Immature natural killer cell (primary cell): ENCODE results near the gene NMT2. TPM values are rescaled to one million over a fixed set of nuclear protein-coding genes. Genes with fewer than 3 reads are reported as not detected.

Experiments used
- DNase-seq, 3 donors: peaks; one replicate each; pipeline ENCODE4 v3.0.0; 2022; ENCODE audit warnings: mixed read lengths in 1 of 3
- H3K27ac Mint-ChIP-seq, 6 donors: one replicate each; pipeline ENCODE4 v1.8.0; 2020; ENCODE audit warnings: mixed read lengths in 6 of 6, mild to moderate bottlenecking in 5 of 6, inconsistent platforms in 4 of 6, moderate library complexity in 3 of 6
- H3K27me3 Mint-ChIP-seq, 3 donors: one replicate each; pipeline ENCODE4 v1.8.0; 2020 to 2021; ENCODE audit warnings: low read depth in 3 of 3, mild to moderate bottlenecking in 3 of 3, mixed read lengths in 3 of 3, moderate library complexity in 3 of 3, inconsistent platforms in 1 of 3
- H3K36me3 Mint-ChIP-seq, 3 donors: one replicate each; pipeline ENCODE4 v1.8.0; 2020; ENCODE audit warnings: mixed read lengths in 3 of 3, inconsistent platforms in 2 of 3, mild to moderate bottlenecking in 2 of 3
- H3K4me1 Mint-ChIP-seq, 2 donors: one replicate each; pipeline ENCODE4 v1.8.0; 2020; ENCODE audit warnings: inconsistent platforms in 2 of 2, mild to moderate bottlenecking in 2 of 2, mixed read lengths in 2 of 2, moderate library complexity in 1 of 2
- H3K4me3 Mint-ChIP-seq, 5 donors: one replicate each; pipeline ENCODE4 v1.8.0; 2020; ENCODE audit warnings: mild to moderate bottlenecking in 5 of 5, mixed read lengths in 5 of 5, inconsistent platforms in 3 of 5, moderate library complexity in 3 of 5
- H3K9me3 Mint-ChIP-seq, 6 donors: one replicate each; pipeline ENCODE4 v1.8.0; 2020; ENCODE audit warnings: mild to moderate bottlenecking in 6 of 6, mixed read lengths in 6 of 6, inconsistent platforms in 4 of 6, moderate library complexity in 3 of 6
- polyA plus RNA-seq, 3 donors: library from polyadenylated mRNA; unstranded; fragments of 300-500 nt; fragmentation: Illumina TruSeq; gene quantifications; one replicate each; pipeline ENCODE4 v1.2.3, GENCODE V29; 2021

NMT2 gene
- polyA plus RNA-seq, 3 donors from 2014 or later, result 22.2 to 38.0 (median 24.7) TPM

GRCh38 chr10:15091418-15091817 lies 77.1 kb downstream of the NMT2 start:
- H3K4me3 Mint-ChIP-seq, result no peak overlapping the region
- H3K27ac Mint-ChIP-seq, result no peak overlapping the region
- no peak for DNase-seq
- H3K36me3 Mint-ChIP-seq, result no peaks in the 10 kb centered on the region
- peaks cover 0 to 2% (median 0%) of the 10 kb centered on the region in 6 donors for H3K9me3 Mint-ChIP-seq
- H3K4me1 Mint-ChIP-seq, result peaks cover 5 to 6% of the 10 kb centered on the region in 2 donors
- peaks cover 0 to 7% (median under 1%) of the 10 kb centered on the region in 3 donors for H3K27me3 Mint-ChIP-seq

GRCh38 chr10:15088428-15089261 lies 79.8 kb downstream of the NMT2 start, which contains the start of gene ACBD7:
ACBD7 (minus strand) TSS chr10:15088776; CDS start chr10:15088728, 48 bp downstream.
- no peaks in the 10 kb centered on the region for H3K4me1 Mint-ChIP-seq
- peak within 1 kb of the TSS; percentile 65 to 78 (median 68) for H3K4me3 Mint-ChIP-seq
- H3K27me3 Mint-ChIP-seq, result peaks cover 0 to 8% (median 2%) of the 10 kb centered on the region in 3 donors

GRCh38 chr10:15084502-15084922 lies 84.0 kb downstream of the NMT2 start:
- Mint-ChIP-seq H3K4me1 (no peaks in the 10 kb centered on the region), H3K4me3 (peak overlapping the region in 1 of 5 donors; percentile 5), H3K9me3 (peaks cover 0 to 2% (median 0%) of the 10 kb centered on the region in 6 donors), H3K27me3 (peaks cover 0 to 4% (median 2%) of the 10 kb centered on the region in 3 donors), H3K36me3 (no peaks in the 10 kb centered on the region), H3K27ac (no peak overlapping the region)
- DNase-seq, result peak in 1 of 3 donors; percentile 8

More at GRCh38 chr10:15088428-15089261, 79.8 kb downstream of the NMT2 start, which contains the start of gene ACBD7:
- Mint-ChIP-seq H3K9me3 (peaks cover 0 to 2% (median 0%) of the 10 kb centered on the region in 6 donors), H3K27ac (no peak within 1 kb of the TSS), H3K36me3 (no peaks in the 10 kb centered on the region)
- peak; percentile 80 to 82 (median 80) for DNase-seq

- Mint-ChIP-seq H3K27ac (no peak overlapping the region), H3K36me3 (no peaks in the 10 kb centered on the region), H3K4me3 (peak overlapping the region in 1 of 5 donors; percentile 5), H3K4me1 (no peaks in the 10 kb centered on the region), H3K9me3 (peaks cover 0 to 2% (median 0%) of the 10 kb centered on the region in 6 donors), H3K27me3 (peaks cover 2 to 4% (median 2%) of the 10 kb centered on the region in 3 donors)
- no peak for DNase-seq
These were observed 84.6 kb downstream of the NMT2 start for GRCh38 chr10:15083674-15084501.

GRCh38 chr10:15075421-15075820 lies 93.1 kb downstream of the NMT2 start:
- Mint-ChIP-seq H3K27me3 (peaks cover 0 to 2% (median 2%) of the 10 kb centered on the region in 3 donors), H3K4me3 (no peak overlapping the region), H3K36me3 (no peaks in the 10 kb centered on the region), H3K4me1 (no peaks in the 10 kb centered on the region), H3K9me3 (no peaks in the 10 kb centered on the region), H3K27ac (no peak overlapping the region)
- no peak for DNase-seq

GRCh38 chr10:15072358-15072757 lies 96.1 kb downstream of the NMT2 start:
- no peak overlapping the region for H3K27ac Mint-ChIP-seq
- H3K4me1 Mint-ChIP-seq, result no peaks in the 10 kb centered on the region
- H3K4me3 Mint-ChIP-seq, result no peak overlapping the region
- H3K9me3 Mint-ChIP-seq, result no peaks in the 10 kb centered on the region
- peaks cover 0 to 3% (median 0%) of the 10 kb centered on the region in 3 donors for H3K27me3 Mint-ChIP-seq
- no peaks in the 10 kb centered on the region for H3K36me3 Mint-ChIP-seq
- DNase-seq, result no peak

GRCh38 chr10:15069230-15069629 lies 99.3 kb downstream of the NMT2 start:
- peaks cover 0 to 3% (median 0%) of the 10 kb centered on the region in 6 donors for H3K9me3 Mint-ChIP-seq
- H3K36me3 Mint-ChIP-seq, result no peaks in the 10 kb centered on the region
- no peaks in the 10 kb centered on the region for H3K4me1 Mint-ChIP-seq
- peaks cover 0 to 3% (median 3%) of the 10 kb centered on the region in 3 donors for H3K27me3 Mint-ChIP-seq
- H3K4me3 Mint-ChIP-seq, result no peak overlapping the region
- H3K27ac Mint-ChIP-seq, result no peak overlapping the region
- no peak for DNase-seq

GRCh38 chr10:15068802-15069201 lies 99.7 kb downstream of the NMT2 start:
- H3K27ac Mint-ChIP-seq, result no peak overlapping the region

GRCh38 chr10:15067154-15067553 lies 101.3 kb downstream of the NMT2 start:
- no peak overlapping the region for H3K4me3 Mint-ChIP-seq
- DNase-seq, result no peak
- peaks cover 0 to 3% (median 0%) of the 10 kb centered on the region in 6 donors for H3K9me3 Mint-ChIP-seq
- no peaks in the 10 kb centered on the region for H3K4me1 Mint-ChIP-seq
- no peaks in the 10 kb centered on the region for H3K36me3 Mint-ChIP-seq
- H3K27me3 Mint-ChIP-seq, result peaks cover 0 to 7% (median 5%) of the 10 kb centered on the region in 3 donors
- no peak overlapping the region for H3K27ac Mint-ChIP-seq

More at GRCh38 chr10:15068802-15069201, 99.7 kb downstream of the NMT2 start:
- Mint-ChIP-seq H3K36me3 (no peaks in the 10 kb centered on the region), H3K27me3 (peaks cover 0 to 3% (median 3%) of the 10 kb centered on the region in 3 donors), H3K4me3 (no peak overlapping the region), H3K9me3 (peaks cover 0 to 3% (median 0%) of the 10 kb centered on the region in 6 donors), H3K4me1 (no peaks in the 10 kb centered on the region)
- DNase-seq, result no peak

- DNase-seq, result no peak
- Mint-ChIP-seq H3K27ac (no peak overlapping the region), H3K27me3 (peaks cover 3 to 12% (median 8%) of the 10 kb centered on the region in 3 donors), H3K36me3 (peaks cover 0 to 5% (median 3%) of the 10 kb centered on the region in 3 donors), H3K4me1 (no peaks in the 10 kb centered on the region), H3K9me3 (peaks cover 3 to 13% (median 8%) of the 10 kb centered on the region in 6 donors), H3K4me3 (no peak overlapping the region)
These were observed 107.9 kb downstream of the NMT2 start for GRCh38 chr10:15060638-15061037.

GRCh38 chr10:15059914-15060313 lies 108.6 kb downstream of the NMT2 start:
- Mint-ChIP-seq H3K4me1 (no peaks in the 10 kb centered on the region), H3K27me3 (peaks cover 3 to 12% (median 11%) of the 10 kb centered on the region in 3 donors), H3K9me3 (peaks cover 2 to 13% (median 8%) of the 10 kb centered on the region in 6 donors), H3K36me3 (peaks cover 0 to 5% (median 3%) of the 10 kb centered on the region in 3 donors), H3K27ac (no peak overlapping the region), H3K4me3 (no peak overlapping the region)
- no peak for DNase-seq

- DNase-seq, result no peak
- H3K9me3 Mint-ChIP-seq, result peaks cover 2 to 13% (median 8%) of the 10 kb centered on the region in 6 donors
- no peak overlapping the region for H3K27ac Mint-ChIP-seq
- H3K36me3 Mint-ChIP-seq, result peaks cover 0 to 5% (median 3%) of the 10 kb centered on the region in 3 donors
- no peaks in the 10 kb centered on the region for H3K4me1 Mint-ChIP-seq
- peaks cover 3 to 14% (median 11%) of the 10 kb centered on the region in 3 donors for H3K27me3 Mint-ChIP-seq
- no peak overlapping the region for H3K4me3 Mint-ChIP-seq
These were observed 109.8 kb downstream of the NMT2 start for GRCh38 chr10:15058689-15059088.
